ENCODE measurements around the gene POC1A. TPM values are rescaled to one million over a fixed set of nuclear protein-coding genes. Genes with fewer than 3 reads are reported as not detected.

The POC1A gene
- polyA plus RNA-seq, 2 donors = 1.7 to 5.2 TPM

DNA sequence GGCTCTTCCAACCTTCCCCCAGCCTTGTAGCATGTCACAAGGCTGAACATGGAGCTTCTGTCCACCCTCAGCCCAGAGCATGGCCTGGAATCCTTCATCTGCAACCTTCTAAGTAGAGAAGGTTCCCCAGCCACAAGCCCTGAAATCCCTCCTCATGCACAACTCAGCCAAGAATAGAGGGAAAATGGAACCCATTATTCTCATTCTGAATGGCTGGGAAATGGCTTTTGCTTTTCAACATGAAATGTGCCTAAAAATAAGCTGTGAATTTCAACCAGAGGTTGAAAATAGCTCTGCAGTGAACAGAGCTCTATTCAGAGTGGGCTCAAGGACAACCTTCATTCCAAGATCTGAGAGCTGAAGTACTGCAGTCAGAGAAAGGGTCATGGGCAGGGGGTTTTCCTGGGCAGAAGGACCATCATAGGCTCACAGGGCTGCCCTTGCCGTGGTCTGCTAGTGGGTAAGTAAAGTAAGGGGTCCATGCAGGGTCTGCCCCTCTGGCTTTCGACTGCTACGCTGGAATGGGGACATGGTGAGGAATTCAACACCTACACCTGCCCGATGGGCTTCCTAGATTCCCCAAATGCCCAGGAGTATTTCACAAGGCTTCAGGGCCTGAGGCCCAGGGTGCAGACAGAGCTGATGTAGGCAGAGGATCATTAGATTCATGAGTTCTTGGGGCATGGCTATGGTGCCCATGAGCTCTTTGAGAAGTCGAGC is 35.9 kb downstream of the POC1A start:
- Histone ChIP-seq H3K4me1 (ENCODE audit: control insufficient read depth in 2 of 2, insufficient read depth in 2 of 2, low read length in 1 of 2) (peaks cover 4 to 8% of the 10 kb centered on the region in 2 donors), H3K27ac (ENCODE audit: low read depth in 2 of 2, low read length in 1 of 2) (no peak overlapping the region), H3K9me3 (ENCODE audit: control insufficient read depth in 2 of 2, insufficient read depth in 1 of 2, low read depth in 1 of 2, low read length in 1 of 2) (no peaks in the 10 kb centered on the region), H3K4me3 (ENCODE audit: low read depth in 1 of 2, low read length in 2 of 2) (no peak overlapping the region), H3K36me3 (ENCODE audit: control insufficient read depth in 2 of 2, insufficient read depth in 2 of 2, low read length in 1 of 2) (no peaks in the 10 kb centered on the region), H3K27me3 (ENCODE audit: control insufficient read depth in 1 of 2, insufficient read depth in 2 of 2, low read length in 2 of 2) (no peaks in the 10 kb centered on the region)
- 97 to 99% methylated on average over 5 of the region's 5 CpGs for WGBS, 2 donors

DNA sequence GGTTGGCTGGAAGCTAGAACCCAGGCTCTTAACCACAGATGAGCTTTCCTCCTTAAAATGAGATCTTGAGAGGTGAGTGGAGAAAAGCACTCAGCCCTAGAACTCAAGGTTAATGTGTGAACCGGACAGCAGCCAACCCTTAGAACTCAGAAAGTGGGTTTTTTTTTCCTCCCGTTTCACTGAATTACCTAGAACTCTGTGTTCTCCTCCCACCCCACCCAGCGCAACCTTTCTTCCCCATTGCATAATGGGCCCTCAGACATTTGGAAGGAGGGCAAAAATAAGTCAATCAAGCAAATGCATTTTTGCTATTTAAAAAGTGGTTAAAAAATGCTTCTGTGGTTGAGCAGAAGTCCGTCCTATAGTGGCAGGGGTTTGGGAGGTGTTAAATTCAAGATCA is 36.7 kb downstream of the POC1A start:
- WGBS, 2 donors = 80 to 85% methylated on average over 4 of the region's 4 CpGs
- peaks cover 7 to 8% of the 10 kb centered on the region in 2 donors for H3K4me1 ChIP-seq (ENCODE audit: control insufficient read depth in 2 of 2, insufficient read depth in 2 of 2, low read length in 1 of 2)
- H3K36me3 ChIP-seq (ENCODE audit: control insufficient read depth in 2 of 2, insufficient read depth in 2 of 2, low read length in 1 of 2) = no peaks in the 10 kb centered on the region
- no peaks in the 10 kb centered on the region for H3K27me3 ChIP-seq (ENCODE audit: control insufficient read depth in 1 of 2, insufficient read depth in 2 of 2, low read length in 2 of 2)
- no peak overlapping the region for H3K27ac ChIP-seq (ENCODE audit: low read depth in 2 of 2, low read length in 1 of 2)
- no peak overlapping the region for H3K4me3 ChIP-seq (ENCODE audit: low read depth in 1 of 2, low read length in 2 of 2)
- no peaks in the 10 kb centered on the region for H3K9me3 ChIP-seq (ENCODE audit: control insufficient read depth in 2 of 2, insufficient read depth in 1 of 2, low read depth in 1 of 2, low read length in 1 of 2)

DNA sequence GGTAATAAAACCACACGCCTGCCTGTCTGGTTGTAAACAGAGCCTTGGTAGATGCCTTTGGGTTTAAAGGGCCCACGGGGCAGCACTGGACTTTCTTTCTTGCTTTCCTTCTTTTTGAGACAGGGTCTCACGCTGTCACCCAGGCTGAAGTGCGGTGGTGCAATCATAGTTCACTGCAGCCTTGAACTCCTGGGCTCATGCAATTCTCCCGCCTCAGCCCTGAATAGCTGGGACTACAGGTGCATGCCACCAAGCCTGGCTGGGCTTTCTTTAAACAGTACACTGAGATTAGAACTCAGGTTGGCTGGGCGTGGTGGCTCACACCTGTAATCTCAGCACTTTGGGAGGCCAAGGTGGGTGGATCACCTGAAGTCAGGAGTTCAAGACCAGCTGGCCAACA is 42.2 kb downstream of the POC1A start:
- Histone ChIP-seq H3K27ac (ENCODE audit: low read depth in 2 of 2, low read length in 1 of 2) (no peak overlapping the region), H3K36me3 (ENCODE audit: control insufficient read depth in 2 of 2, insufficient read depth in 2 of 2, low read length in 1 of 2) (no peaks in the 10 kb centered on the region), H3K4me3 (ENCODE audit: low read depth in 1 of 2, low read length in 2 of 2) (no peak overlapping the region), H3K4me1 (ENCODE audit: control insufficient read depth in 2 of 2, insufficient read depth in 2 of 2, low read length in 1 of 2) (peaks cover 9 to 18% of the 10 kb centered on the region in 2 donors), H3K27me3 (ENCODE audit: control insufficient read depth in 1 of 2, insufficient read depth in 2 of 2, low read length in 2 of 2) (no peaks in the 10 kb centered on the region), H3K9me3 (ENCODE audit: control insufficient read depth in 2 of 2, insufficient read depth in 1 of 2, low read depth in 1 of 2, low read length in 1 of 2) (no peaks in the 10 kb centered on the region)
- 92 to 95% methylated on average over 6 of the region's 6 CpGs for WGBS, 2 donors

DNA sequence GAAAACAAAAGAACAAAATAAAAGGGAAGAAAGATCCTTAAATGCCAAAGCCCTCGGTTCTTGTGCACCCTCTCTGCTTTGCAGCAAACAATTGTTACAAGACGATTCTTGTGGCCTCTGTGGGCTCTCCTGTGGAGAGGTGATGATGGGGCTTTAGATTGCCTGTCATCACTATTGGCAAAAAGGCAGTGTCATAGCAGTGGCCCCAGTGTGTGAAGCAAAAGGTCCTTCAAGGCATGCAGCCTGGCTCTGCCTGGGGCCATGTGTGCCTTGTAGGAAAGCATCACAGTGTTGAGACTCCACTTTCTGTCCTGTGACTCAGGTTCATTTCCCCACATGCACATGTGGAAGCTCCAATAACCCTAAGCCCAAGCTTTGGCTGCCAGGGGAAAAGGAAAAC is 43.7 kb downstream of the POC1A start:
- no peak overlapping the region for H3K27ac ChIP-seq (ENCODE audit: low read depth in 2 of 2, low read length in 1 of 2)
- no peaks in the 10 kb centered on the region for H3K36me3 ChIP-seq (ENCODE audit: control insufficient read depth in 2 of 2, insufficient read depth in 2 of 2, low read length in 1 of 2)
- no peak overlapping the region for H3K4me3 ChIP-seq (ENCODE audit: low read depth in 1 of 2, low read length in 2 of 2)
- WGBS, 2 donors = 90 to 93% methylated on average over 2 of the region's 2 CpGs
- no peaks in the 10 kb centered on the region for H3K27me3 ChIP-seq (ENCODE audit: control insufficient read depth in 1 of 2, insufficient read depth in 2 of 2, low read length in 2 of 2)
- H3K9me3 ChIP-seq (ENCODE audit: control insufficient read depth in 2 of 2, insufficient read depth in 1 of 2, low read depth in 1 of 2, low read length in 1 of 2) = no peaks in the 10 kb centered on the region
- peaks cover 11 to 24% of the 10 kb centered on the region in 2 donors for H3K4me1 ChIP-seq (ENCODE audit: control insufficient read depth in 2 of 2, insufficient read depth in 2 of 2, low read length in 1 of 2)

DNA sequence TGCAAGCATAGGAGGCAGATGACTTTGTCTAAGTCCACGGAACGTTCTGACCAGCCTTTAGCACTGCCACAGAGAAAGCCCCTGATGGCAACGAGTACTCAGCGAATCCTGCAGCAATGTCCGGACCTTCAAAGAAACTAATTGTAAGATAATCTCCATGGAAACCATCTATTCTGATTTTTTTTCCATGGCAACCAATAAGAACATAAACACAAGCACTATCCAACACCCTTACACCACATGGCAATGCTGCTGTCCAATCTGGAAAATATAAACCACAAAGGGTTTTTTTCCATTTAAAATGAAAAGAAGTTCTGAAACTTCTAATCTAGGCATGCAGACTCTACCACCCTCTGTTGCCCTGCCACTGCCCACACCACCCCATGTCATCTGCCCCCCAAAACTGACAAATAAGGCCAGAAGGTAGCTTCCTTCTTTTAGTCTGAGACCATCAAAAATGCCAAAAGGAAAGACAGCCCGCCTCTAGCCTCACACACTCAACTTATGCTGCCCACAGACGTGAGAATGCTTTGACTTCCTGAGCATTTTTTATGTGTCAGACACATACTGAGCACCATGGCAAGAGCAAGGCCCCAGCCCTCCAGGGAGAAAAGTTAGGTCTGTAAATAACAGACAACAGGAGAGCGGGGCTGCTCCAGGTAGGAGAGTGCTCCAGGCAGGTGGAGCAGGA is 44.5 kb downstream of the POC1A start:
- H3K9me3 ChIP-seq (ENCODE audit: control insufficient read depth in 2 of 2, insufficient read depth in 1 of 2, low read depth in 1 of 2, low read length in 1 of 2) = no peaks in the 10 kb centered on the region
- no peak overlapping the region for H3K4me3 ChIP-seq (ENCODE audit: low read depth in 1 of 2, low read length in 2 of 2)
- H3K27ac ChIP-seq (ENCODE audit: low read depth in 2 of 2, low read length in 1 of 2) = no peak overlapping the region
- H3K36me3 ChIP-seq (ENCODE audit: control insufficient read depth in 2 of 2, insufficient read depth in 2 of 2, low read length in 1 of 2) = no peaks in the 10 kb centered on the region
- no peaks in the 10 kb centered on the region for H3K27me3 ChIP-seq (ENCODE audit: control insufficient read depth in 1 of 2, insufficient read depth in 2 of 2, low read length in 2 of 2)
- H3K4me1 ChIP-seq (ENCODE audit: control insufficient read depth in 2 of 2, insufficient read depth in 2 of 2, low read length in 1 of 2) = peaks cover 8 to 23% of the 10 kb centered on the region in 2 donors
- 60 to 68% methylated on average over 8 of the region's 8 CpGs for WGBS, 2 donors

DNA sequence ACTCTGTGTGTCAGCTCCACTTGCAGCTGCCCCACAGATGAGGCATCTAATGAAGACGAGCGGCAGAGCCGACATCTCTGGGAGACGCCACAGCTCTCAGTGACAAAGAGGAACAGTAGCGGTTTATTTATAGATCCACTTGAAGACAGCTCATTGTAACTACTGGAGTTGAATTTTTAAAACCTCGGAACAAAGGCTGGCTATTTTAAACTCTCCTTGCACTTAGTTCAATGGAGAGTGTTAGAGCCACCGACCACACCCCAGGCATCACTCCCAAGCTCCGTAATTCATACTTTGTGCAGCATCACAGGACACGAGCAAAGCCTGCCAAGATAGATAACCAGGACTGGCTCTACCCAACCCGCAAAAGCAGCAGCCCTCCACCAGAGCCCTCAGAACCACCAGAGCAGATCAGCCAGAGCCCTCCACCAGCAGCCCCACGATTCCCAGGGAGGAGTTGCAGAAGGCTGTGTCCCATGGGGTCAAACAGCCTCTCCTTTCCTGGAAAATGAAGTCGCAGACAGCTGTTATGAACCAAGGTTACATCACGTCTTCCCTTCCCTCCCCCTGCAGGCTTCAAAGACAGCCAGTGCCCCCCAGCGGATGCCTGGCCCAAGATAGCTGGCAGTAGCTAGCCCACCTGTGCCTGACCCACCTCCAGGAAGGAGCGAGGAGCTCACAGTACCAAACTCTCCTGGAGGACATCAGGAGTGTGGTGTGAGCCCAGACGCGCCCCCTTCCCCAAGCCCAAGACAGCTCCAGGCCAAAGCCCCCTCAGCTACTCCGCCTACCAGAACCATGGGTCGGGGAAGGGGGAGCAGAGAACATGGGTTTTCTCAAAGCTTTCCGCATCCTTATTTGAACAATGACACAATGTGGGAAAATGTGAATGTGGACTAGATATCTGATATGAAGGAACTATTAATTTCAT is 45.7 kb downstream of the POC1A start:
- peak overlapping the region in 1 of 2 donors; percentile 74 for H3K27ac ChIP-seq (ENCODE audit: low read depth in 2 of 2, low read length in 1 of 2)
- H3K27me3 ChIP-seq (ENCODE audit: control insufficient read depth in 1 of 2, insufficient read depth in 2 of 2, low read length in 2 of 2) = no peaks in the 10 kb centered on the region
- peaks cover 7 to 16% of the 10 kb centered on the region in 2 donors for H3K4me1 ChIP-seq (ENCODE audit: control insufficient read depth in 2 of 2, insufficient read depth in 2 of 2, low read length in 1 of 2)
- H3K36me3 ChIP-seq (ENCODE audit: control insufficient read depth in 2 of 2, insufficient read depth in 2 of 2, low read length in 1 of 2) = no peaks in the 10 kb centered on the region
- no peaks in the 10 kb centered on the region for H3K9me3 ChIP-seq (ENCODE audit: control insufficient read depth in 2 of 2, insufficient read depth in 1 of 2, low read depth in 1 of 2, low read length in 1 of 2)
- no peak overlapping the region for H3K4me3 ChIP-seq (ENCODE audit: low read depth in 1 of 2, low read length in 2 of 2)
- WGBS, 2 donors = 73 to 77% methylated on average over 20 of the region's 20 CpGs

GRCh38 chr3:52106951-52107611 is 47.1 kb downstream of the POC1A start:
- Histone ChIP-seq H3K27me3 (ENCODE audit: control insufficient read depth in 1 of 2, insufficient read depth in 2 of 2, low read length in 2 of 2) (no peaks in the 10 kb centered on the region), H3K4me3 (ENCODE audit: low read depth in 1 of 2, low read length in 2 of 2) (no peak overlapping the region), H3K4me1 (ENCODE audit: control insufficient read depth in 2 of 2, insufficient read depth in 2 of 2, low read length in 1 of 2) (peaks cover 4 to 16% of the 10 kb centered on the region in 2 donors), H3K9me3 (ENCODE audit: control insufficient read depth in 2 of 2, insufficient read depth in 1 of 2, low read depth in 1 of 2, low read length in 1 of 2) (no peaks in the 10 kb centered on the region), H3K27ac (ENCODE audit: low read depth in 2 of 2, low read length in 1 of 2) (peak overlapping the region; percentile 73 to 96), H3K36me3 (ENCODE audit: control insufficient read depth in 2 of 2, insufficient read depth in 2 of 2, low read length in 1 of 2) (no peaks in the 10 kb centered on the region)
- 56 to 70% methylated on average over 11 of the region's 11 CpGs for WGBS, 2 donors

DNA sequence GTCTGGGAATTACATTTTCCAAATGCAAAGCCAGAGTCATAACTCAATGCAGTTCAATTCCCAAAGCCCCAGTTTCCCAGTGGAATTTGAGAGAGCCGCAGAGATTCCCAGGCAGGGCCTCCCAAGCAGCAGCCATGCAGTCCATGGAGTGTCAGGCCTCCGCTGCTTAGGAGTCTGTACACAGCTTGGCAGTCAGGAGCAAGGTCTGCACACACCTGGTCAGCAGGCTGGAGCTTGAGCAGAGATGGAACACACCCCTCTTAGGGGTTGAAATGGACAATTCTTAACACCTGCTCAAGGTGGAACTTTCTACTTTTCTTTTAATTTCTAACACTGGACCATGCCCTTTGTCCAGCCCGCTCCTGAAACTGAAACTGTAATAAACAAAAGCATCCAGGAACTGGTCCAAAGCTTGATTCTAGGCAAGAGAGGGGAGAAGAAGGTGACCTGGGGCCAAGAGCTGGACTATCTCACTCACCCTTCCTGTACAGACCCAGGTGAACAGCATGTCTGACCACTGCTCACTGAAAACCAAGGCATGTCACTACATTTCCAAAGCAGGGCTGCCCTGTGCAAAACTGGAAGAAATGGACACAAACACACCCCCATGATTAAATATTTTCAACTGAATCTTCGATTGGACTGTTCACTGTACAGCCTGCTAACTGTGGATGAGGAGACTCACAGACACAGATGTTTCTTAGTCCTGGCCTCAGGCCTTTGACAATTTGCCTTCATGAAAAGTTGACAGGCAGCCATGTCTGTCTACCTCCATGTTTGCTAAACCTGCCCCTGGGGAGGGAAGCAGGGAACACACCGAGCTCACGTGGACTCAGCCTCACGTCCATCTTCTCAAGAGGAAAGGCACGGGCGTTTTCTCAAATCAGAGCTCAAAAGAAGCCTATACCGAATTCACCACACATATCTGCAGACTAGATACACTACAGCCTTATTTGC is 49.3 kb downstream of the POC1A start:
- H3K4me1 ChIP-seq (ENCODE audit: control insufficient read depth in 2 of 2, insufficient read depth in 2 of 2, low read length in 1 of 2) = peaks cover 2 to 16% of the 10 kb centered on the region in 2 donors
- no peak overlapping the region for H3K4me3 ChIP-seq (ENCODE audit: low read depth in 1 of 2, low read length in 2 of 2)
- no peaks in the 10 kb centered on the region for H3K9me3 ChIP-seq (ENCODE audit: control insufficient read depth in 2 of 2, insufficient read depth in 1 of 2, low read depth in 1 of 2, low read length in 1 of 2)
- no peak overlapping the region for H3K27ac ChIP-seq (ENCODE audit: low read depth in 2 of 2, low read length in 1 of 2)
- no peaks in the 10 kb centered on the region for H3K36me3 ChIP-seq (ENCODE audit: control insufficient read depth in 2 of 2, insufficient read depth in 2 of 2, low read length in 1 of 2)
- H3K27me3 ChIP-seq (ENCODE audit: control insufficient read depth in 1 of 2, insufficient read depth in 2 of 2, low read length in 2 of 2) = no peaks in the 10 kb centered on the region
- 81 to 88% methylated on average over 10 of the region's 10 CpGs for WGBS, 2 donors
